A204.1 (cell line): ENCODE data around the gene CELF2.

ENCODE experiments used
- FAIRE-seq: peaks from 2 replicates; lab custom pipeline; 2012; peaks lifted over from hg19 to GRCh38; lab: Jason Lieb, UNC

The CELF2 gene

DNA sequence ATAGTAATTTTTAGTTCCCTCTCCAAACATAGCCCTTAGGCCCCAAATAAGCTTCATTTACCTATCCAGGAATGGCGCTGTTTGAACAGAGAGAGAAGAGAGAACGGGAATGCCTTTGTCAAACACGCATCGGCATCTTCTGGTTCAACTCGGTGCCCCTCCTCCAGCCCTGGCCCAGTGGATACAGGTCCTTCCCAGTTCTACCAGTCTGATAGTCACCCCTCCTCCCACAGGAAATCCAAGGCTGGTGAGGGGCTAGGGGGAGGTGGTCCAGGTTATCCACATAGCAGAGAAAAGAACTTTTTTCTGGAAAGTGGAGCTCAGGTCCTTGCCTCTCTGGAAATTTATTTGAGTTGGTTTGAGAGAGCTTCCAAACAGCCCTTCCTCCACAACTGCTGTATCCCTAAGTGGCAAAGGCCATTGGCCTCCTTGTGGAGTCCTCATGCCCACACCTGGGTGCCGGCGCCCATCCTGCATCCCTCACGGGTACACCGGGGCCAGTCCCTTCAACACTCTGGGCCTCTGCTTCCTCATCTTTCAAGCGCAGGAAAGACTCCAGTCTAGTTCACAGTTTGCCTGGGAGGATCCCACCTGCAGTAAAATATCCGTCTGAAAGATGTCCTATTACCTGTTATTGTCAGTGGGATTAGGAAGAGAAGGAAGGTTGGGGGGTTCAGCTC, 287.4 kb downstream of the CELF2 start:
- FAIRE-seq: no peak

DNA sequence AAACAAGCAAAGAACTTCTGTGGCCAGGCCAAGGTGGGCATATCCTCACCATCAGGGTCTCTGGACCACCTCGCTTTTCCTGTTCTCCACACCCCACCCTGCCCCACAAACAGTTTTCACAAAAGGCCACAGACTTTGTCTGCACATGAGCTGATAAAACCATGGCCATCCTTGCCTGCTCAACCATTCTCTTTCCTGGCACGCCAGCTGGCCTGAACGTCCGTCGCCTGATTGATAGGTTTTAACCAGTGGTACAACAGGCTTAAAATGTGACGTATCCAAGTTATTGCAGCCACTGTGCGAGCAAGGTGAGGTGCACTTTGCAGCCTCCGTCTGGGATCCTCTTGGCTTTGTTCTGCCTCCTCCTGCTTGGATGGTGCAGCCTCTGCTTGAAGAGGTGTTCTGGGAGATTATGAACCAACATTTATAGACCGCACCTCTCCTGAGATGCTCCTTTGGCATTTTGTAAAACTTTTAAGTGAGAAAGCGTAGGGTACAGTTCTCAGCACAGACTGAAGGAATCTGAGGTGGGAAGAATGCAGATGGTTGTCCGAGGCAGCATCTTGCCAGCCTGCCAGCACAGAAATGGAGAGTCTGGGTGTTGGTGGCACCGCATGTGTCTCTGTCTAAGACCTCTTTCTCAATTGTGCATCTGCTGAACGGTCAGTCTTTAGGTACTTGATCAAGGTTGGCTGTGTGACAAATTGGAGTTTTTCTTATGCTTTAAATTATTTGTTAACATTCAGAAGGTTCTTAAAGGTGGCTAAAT, 288.3 kb downstream of the CELF2 start:
- FAIRE-seq: no peak

GRCh38 chr10:11307004-11307403, 289.3 kb downstream of the CELF2 start:
- FAIRE-seq: no peak

- no peak for FAIRE-seq
These were observed 290.3 kb downstream of the CELF2 start for GRCh38 chr10:11307937-11308336.

DNA sequence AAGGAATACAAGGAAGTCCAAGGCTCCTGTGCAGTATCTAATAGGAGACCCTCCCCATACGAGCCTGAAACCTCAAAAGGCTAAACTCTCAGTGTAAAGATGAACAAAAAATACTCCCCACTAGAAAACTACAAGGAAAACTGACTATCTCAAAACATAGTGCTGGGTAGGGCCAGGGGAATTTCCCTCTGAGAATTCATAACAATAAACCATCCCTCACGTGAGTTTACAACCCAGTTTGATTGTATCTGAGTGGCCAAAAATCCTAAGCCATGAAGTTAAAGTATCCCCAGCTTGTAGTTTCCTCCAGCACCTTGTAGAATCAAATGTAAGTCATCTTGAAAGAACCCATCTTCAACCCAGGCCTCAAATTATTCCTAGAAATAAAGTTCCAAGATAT, 293.4 kb downstream of the CELF2 start:
- no peak for FAIRE-seq

DNA sequence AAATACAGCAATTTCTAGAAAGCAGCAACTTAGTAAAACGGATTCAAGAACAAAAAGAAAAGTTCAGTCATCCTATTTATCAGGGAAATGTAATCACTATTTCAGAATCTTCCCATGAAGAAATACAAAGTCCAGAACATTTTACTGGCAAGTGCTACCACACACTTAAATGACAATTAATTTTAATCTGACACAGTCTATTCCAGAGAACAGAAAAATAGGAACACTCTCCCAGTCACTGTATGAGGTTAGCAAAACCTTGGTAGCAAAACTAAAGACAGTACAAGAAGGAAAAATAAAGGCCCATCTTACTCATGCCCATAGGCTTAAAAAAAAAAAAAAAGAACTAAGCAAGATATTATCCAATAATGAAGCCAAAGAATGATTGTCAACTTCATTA, 295.8 kb downstream of the CELF2 start:
- no peak for FAIRE-seq

DNA sequence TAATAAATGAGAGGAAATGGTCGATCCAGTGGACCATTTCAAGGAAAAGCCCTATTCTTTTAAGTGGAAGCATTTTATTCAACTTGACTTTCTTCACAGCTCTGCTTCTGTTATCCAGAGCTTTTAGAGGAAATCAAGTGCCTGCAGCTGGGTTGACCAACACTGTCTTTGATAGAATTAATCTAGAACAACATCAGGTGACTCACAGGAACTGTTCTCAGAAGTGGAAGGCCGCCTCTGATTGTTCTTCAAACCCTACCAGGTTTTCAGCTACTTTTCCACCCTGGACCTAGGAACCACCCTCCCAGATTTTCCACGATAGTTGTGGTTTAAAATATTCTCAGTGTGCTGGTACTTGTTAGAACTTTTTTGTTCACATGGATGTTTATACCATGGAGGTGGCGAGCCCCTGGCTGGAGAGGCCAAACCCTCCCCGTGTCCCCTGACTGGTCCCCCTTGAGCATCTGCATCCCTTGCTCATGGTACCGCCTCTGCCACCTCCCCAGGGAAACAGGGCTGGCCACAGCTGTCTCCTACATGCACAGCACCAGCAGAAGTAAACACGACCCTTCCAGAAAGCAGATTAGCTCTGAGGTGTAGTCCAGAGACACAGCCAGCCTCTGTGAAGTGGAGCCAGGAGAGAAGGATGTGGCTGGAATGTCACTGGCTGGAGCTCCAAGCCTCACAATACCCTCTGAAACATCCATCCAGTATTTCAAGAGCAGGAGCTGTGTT, 300.4 kb downstream of the CELF2 start:
- no peak for FAIRE-seq

DNA sequence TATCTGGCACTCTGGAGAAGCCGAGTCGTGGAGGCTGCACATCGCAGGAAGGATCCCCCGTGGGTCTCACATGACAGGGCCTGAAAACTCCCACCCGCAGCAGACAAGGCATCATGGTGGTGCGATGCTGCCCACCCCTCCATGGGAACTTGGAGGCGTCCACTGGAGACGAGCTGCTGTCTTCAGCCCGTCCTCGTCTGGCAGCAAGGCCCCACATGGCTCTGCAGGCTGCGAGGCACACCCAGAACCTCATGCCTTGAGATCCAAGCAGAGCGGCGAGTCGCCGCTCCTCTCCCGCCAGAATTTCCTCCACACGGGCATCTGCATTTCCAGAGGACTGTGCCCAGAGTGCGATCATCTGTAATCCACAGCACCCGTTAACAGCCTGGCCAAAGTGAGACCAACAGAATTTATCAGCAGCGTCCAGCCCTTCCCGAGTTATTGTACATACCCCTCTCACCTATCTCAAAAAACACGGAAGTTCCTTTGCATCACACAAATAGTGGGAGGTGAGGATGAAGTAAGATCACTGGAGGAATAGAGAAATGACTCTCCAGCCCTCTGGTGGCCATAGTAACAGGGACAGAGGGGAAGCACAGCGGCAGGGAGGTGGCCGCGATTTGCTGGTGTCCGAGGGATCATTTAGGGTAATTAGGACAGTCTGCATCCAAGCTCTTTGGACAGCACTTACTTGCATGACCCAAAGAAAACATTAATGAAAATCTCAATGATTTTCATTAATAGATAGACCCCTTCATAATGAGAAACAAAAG, 301.3 kb downstream of the CELF2 start:
- FAIRE-seq: no peak

GRCh38 chr10:11319990-11320602, 302.4 kb downstream of the CELF2 start:
- no peak for FAIRE-seq

- FAIRE-seq: no peak
These were observed 303.3 kb downstream of the CELF2 start for GRCh38 chr10:11320809-11321520.

DNA sequence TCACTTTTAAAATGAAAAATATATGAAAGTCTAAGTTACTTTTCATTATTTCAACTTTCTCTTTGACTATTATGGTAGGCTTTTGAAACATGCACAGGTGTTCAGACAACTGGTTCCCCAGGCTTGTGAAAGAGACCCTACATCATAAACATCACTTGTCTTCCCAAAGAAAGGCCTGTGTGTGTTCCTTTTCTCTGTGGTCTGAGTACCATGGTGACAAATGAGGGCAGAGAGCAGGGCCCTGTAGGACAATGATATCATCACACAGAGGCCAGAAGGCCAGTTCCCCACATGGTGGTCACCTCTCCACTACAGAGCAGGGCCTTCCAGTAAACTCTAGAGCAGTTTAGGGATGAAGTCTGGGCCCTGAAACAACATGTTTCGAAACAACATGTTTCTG, 305.0 kb downstream of the CELF2 start:
- FAIRE-seq: no peak

DNA sequence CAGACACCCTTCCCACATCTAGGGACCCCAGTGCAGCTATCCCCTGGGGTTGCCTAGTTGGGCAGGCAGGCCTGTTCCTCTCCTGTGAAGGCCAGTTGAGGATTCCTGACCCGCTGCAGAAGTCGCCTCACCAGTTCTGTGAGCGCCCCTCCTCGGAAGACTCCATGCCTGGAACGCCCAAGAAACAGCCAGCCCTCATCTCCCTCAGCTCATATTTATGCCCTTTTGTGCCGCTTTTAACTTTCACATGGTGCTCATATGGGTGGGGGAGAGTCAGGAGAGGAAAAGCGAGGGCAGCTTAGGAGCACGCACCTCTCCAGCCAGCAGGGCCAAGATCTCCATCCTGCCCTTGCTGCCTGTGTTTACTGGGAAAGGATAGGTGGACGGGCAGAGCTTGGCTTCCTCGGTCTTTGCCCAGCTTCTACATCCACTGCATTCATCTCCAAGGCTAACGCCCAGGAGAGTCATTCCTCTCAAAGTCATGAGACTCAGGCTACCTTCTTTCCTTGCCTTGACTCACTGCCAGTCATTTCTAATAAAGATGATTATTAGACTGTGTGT, 307.2 kb downstream of the CELF2 start:
- no peak for FAIRE-seq

DNA sequence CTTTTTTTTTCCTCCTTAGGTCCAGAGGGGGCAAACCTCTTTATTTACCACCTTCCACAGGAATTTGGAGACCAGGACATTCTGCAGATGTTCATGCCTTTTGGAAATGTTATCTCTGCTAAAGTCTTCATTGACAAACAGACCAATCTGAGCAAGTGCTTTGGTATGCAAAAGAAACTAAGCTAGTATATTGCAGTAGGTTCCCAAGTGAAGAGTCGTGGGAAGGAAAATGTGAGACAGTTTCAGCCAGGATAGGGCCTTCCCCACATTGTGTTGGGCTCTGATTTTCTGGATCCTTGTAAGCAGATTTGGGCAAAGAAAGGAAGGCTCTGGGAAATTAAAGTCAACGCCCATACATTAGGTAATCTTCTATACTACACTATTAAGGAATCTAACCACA, 308.1 kb downstream of the CELF2 start:
- FAIRE-seq: no peak

- no peak for FAIRE-seq
These were observed 308.6 kb downstream of the CELF2 start for GRCh38 chr10:11326241-11326640.

DNA sequence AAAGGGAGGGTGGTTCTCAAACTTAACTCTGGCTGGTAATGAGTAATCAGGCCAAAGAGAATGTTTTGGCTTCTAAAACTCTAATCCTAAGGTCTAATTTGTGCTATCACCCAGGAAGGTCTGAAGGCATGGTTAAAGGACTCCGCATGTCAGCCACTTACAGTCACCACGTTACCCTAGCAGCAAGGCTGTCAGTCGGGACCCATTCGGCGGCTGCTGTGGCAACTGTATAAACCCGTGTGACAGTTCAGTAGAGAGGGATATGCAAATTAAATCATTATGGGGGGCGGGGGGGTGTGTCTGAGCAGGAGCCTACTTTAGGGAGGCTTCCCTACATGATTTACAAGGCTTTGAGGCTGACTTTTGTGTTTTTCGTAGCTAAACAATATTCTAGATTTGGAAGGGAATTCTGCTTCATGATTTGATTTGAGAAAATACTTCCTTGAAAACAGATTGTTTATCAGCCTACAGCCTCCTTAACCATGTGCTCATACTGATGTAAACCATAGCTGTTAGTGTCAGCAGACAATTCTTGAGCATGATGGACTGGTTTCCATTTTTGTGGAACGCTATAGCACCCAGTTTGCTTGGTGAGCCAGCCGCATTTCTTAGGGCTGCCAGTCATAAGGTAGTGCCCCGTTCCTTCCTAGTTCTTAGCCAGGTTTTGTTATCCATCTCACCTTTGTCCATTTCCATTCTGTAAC, 309.4 kb downstream of the CELF2 start:
- FAIRE-seq: no peak

DNA sequence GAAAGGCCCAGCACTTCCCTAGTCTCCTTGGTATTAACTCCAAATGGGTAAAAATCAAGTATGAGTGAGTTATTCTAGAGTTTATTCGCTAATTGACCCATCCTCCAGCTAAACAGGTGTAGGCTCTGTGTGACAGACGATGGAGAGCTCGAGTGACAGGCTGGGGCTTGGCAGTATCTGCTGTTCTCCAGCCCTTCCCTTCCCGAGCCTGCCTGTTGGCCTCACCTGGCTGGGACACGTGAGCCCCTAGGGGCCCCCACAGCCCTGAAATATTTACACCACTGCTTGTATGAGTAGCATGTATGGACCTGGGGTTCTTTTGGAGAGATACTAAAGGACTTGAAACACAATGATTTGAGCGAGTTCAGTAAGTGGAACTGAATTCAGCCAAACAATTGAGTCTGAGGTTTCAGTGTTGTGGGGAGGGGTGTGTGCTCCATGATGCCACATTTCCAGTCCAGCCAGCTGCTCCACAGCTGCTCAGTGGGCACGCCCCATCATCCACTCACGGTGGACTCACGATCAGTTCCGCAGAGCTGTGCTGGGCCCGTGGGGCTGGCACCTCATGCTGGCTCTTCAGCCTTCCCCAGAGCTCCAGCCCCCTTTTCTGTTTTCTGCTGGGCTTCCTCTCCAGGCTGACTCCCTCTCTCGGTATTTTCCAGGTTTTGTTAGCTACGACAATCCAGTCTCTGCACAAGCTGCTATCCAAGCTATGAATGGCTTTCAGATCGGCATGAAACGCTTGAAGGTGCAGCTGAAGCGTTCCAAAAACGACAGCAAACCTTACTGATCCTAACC, 310.8 kb downstream of the CELF2 start:
- FAIRE-seq: no peak

GRCh38 chr10:11329062-11329673, 311.5 kb downstream of the CELF2 start:
- no peak for FAIRE-seq

DNA sequence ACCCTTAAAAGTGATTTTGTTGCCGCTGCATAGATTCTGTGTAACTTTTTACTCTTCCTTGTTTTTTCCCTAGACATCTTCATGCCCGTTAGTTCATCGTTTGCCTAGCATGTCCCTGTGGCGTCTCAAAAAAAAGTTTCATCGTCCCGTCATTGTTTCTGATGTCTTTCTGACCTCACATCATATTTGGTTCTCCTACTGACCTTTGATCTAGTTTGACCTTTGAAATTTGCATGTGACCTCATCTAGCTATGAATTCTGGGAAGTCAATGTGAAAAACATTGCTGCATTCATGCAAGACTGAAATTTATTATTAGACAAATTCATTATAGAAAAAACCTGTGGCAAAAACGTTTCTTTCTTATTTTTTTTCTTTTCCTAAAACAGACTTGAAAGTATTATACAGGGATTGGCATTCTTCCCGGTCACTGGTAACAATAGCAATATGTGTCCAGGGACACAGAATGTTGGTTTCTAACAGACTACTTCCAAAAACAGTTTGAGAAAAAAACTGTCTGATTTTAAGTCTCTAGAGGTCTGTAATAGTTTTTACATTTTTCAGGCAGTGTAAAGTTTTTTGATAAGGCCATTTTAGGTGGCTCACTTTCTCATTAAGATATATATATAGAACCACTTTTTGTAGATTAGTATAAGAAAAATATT, 312.8 kb downstream of the CELF2 start:
- no peak for FAIRE-seq
